Panc1 (cell line): ENCODE measurements around the gene ACOT13.

Source experiments
- POLR2AphosphoS5 ChIP-seq: IDR thresholded peaks from 2 replicates; pipeline ENCODE4 v1.6.1; 2012; ENCODE audit warnings: mild to moderate bottlenecking, low read depth, low read length, moderate library complexity
- REST ChIP-seq, 2 experiments: IDR thresholded peaks; 2 replicates each; pipeline ENCODE4 v1.6.1; 2011 to 2012; ENCODE audit warnings: low read depth in 2 of 2, control low read depth in 1 of 2, low read length in 1 of 2, mild to moderate bottlenecking in 1 of 2, moderate library complexity in 1 of 2; ENCODE audit not compliant: insufficient read depth in 1 of 2
- TCF7L2 ChIP-seq: IDR thresholded peaks from 2 replicates; pipeline ENCODE4 v1.6.1; 2011; ENCODE audit warnings: mild to moderate bottlenecking, low read depth, low read length, inconsistent platforms
- TF ChIP-seq, protein P1 (sequence below): fragments of 450-650 bp; IDR thresholded peaks from 2 replicates; pipeline ENCODE4 v1.5.1; 2017; ENCODE audit warnings: mild to moderate bottlenecking

DNA sequence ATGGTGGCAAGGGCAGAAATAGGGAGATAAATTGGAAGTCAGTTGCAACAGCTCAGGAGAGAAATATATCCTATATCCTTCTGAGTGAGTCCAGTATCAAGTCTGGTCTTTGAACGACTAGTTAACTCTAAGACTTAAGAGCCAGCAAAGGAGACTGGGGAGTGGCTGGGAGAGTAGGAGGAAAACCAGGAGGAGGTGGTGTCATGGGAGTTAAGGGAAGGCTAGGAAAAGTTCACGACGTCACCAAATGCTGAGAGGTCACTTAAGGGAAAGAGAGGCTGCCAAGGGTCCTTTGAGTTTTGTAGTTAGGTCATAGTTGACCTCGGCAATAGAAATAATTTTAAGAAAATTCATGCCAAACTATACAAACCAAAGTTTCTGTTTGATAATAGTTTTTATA lies 25.1 kb downstream of the ACOT13 start:
- TF ChIP-seq, protein P1, sequence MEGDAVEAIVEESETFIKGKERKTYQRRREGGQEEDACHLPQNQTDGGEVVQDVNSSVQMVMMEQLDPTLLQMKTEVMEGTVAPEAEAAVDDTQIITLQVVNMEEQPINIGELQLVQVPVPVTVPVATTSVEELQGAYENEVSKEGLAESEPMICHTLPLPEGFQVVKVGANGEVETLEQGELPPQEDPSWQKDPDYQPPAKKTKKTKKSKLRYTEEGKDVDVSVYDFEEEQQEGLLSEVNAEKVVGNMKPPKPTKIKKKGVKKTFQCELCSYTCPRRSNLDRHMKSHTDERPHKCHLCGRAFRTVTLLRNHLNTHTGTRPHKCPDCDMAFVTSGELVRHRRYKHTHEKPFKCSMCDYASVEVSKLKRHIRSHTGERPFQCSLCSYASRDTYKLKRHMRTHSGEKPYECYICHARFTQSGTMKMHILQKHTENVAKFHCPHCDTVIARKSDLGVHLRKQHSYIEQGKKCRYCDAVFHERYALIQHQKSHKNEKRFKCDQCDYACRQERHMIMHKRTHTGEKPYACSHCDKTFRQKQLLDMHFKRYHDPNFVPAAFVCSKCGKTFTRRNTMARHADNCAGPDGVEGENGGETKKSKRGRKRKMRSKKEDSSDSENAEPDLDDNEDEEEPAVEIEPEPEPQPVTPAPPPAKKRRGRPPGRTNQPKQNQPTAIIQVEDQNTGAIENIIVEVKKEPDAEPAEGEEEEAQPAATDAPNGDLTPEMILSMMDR = no peak
- TF ChIP-seq REST (IDR thresholded peaks at IDR 0.05; ENCODE audit: insufficient read depth in 1 of 2, low read depth in 2 of 2, low read length in 1 of 2) (no peak), POLR2AphosphoS5 (no peak), TCF7L2 (no peak)
